Left lung (tissue), 14 donors: Measurements from ENCODE around the gene DENND6B. TPM values are rescaled to one million over a fixed set of nuclear protein-coding genes. Genes with fewer than 3 reads are reported as not detected.

Experiments
- ATAC-seq: fragments of 200-7000 bp; cut with Tn5 transposase; one replicate; pipeline ENCODE4 v1.9.1; 2020; ENCODE audit warnings: moderate library complexity
- DNase-seq, 4 donors: peaks; one replicate each; pipeline ENCODE4 v3.0.0-alpha.2; 2013 to 2020
- H3K27ac ChIP-seq, 2 donors: fragments of 200-600 bp; sonication (generic) in 1 of 2; one replicate each; pipeline versions ENCODE4 v1.5.0 to v1.8.0; 2020 to 2021
- H3K27me3 ChIP-seq, 2 donors: fragments of 200-600 bp; sonication (generic) in 1 of 2; one replicate each; pipeline versions ENCODE4 v1.5.0 to v1.8.0; 2020 to 2021
- H3K36me3 ChIP-seq, 2 donors: fragments of 200-600 bp; sonication (generic) in 1 of 2; one replicate each; pipeline versions ENCODE4 v1.5.0 to v1.8.0; 2020 to 2021
- H3K4me1 ChIP-seq, 2 donors: fragments of 200-600 bp; one replicate each; pipeline ENCODE4 v1.8.0; 2021
- H3K4me3 ChIP-seq, 2 donors: fragments of 200-600 bp; sonication (generic) in 1 of 2; one replicate each; pipeline versions ENCODE4 v1.5.0 to v1.8.0; 2020 to 2021; ENCODE audit warnings: mild to moderate bottlenecking in 1 of 2
- H3K9me3 ChIP-seq, 2 donors: fragments of 200-600 bp; sonication (generic) in 1 of 2; one replicate each; pipeline versions ENCODE4 v1.5.0 to v1.8.0; 2020 to 2021
- intact Hi-C, 2 donors: fragments of 100-400 bp; cut with DNase I; formaldehyde crosslinking; loops; one replicate each; pipeline versions ENCODE4 v1.11.2 to v1.14.2; 2022
- long read RNA-seq, 12 donors: library from polyadenylated mRNA in 2 of 12; unstranded in 2 of 12; transcript quantifications; one replicate each; pipeline ENCODE4 v2.0.0 and lab custom pipeline, GENCODE V29; 2019 to 2026
- polyA plus RNA-seq, 6 donors: library from polyadenylated mRNA; unstranded; fragments of 120-200 nt; gene quantifications; one replicate each; pipeline ENCODE4 v1.2.1, GENCODE V29; 2013; ENCODE audit not compliant: insufficient read length in 6 of 6
- total RNA-seq, 2 donors: library from RNA; stranded (reverse); fragmentation: NEBNext Ultra II Directional; extraction: Animal tissue kit (Norgen Biotek cat#: 25700); gene quantifications; one replicate each; pipeline ENCODE4 v1.2.1, GENCODE V29; 2021
- TF ChIP-seq, protein P1 (sequence below), 2 donors: fragments of 200-600 bp; sonication (generic) in 1 of 2; IDR thresholded peaks; one replicate each; pipeline versions ENCODE4 v1.5.0 to v1.8.0; 2021; ENCODE audit warnings: antibody characterized with exemption in 2 of 2
- donor health status: DM: no; HTN: yes; CAD: no.
- donor health status: DM: no; HTN: no; CAD: no.

DENND6B gene, protein sequence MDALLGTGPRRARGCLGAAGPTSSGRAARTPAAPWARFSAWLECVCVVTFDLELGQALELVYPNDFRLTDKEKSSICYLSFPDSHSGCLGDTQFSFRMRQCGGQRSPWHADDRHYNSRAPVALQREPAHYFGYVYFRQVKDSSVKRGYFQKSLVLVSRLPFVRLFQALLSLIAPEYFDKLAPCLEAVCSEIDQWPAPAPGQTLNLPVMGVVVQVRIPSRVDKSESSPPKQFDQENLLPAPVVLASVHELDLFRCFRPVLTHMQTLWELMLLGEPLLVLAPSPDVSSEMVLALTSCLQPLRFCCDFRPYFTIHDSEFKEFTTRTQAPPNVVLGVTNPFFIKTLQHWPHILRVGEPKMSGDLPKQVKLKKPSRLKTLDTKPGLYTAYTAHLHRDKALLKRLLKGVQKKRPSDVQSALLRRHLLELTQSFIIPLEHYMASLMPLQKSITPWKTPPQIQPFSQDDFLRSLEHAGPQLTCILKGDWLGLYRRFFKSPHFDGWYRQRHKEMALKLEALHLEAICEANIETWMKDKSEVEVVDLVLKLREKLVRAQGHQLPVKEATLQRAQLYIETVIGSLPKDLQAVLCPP
- 1 to 10 TPM; 7.3 to 8.2 TPM for total RNA-seq
- 10 to 100 TPM in 5 of 6 donors, 1 to 10 TPM in 1; 9.0 to 18.8 (median 14.0) TPM for polyA plus RNA-seq
- long read RNA-seq, donor 1, full-length matches to known transcripts: 2 of 2 reads
- long read RNA-seq, donor 1, partial matches to known transcripts: 0 of 2 reads
- long read RNA-seq, donor 1, other reads (novel, unspliced or antisense): 0 of 2 reads
- long read RNA-seq, donor 2, full-length matches to known transcripts: 1 of 1 reads
- long read RNA-seq, donor 2, partial matches to known transcripts: 0 of 1 reads
- long read RNA-seq, donor 2, other reads (novel, unspliced or antisense): 0 of 1 reads
- long read RNA-seq, donor 3, full-length matches to known transcripts: 1 of 1 reads
- long read RNA-seq, donor 3, partial matches to known transcripts: 0 of 1 reads
- long read RNA-seq, donor 3, other reads (novel, unspliced or antisense): 0 of 1 reads
- long read RNA-seq, donor 4, full-length matches to known transcripts: 1 of 16 reads
- long read RNA-seq, donor 4, partial matches to known transcripts: 10 of 16 reads
- long read RNA-seq, donor 4, other reads (novel, unspliced or antisense): 5 of 16 reads
- long read RNA-seq, donor 5, full-length matches to known transcripts: 1 of 1 reads
- long read RNA-seq, donor 5, partial matches to known transcripts: 0 of 1 reads
- long read RNA-seq, donor 5, other reads (novel, unspliced or antisense): 0 of 1 reads
- long read RNA-seq, donor 6, full-length matches to known transcripts: 1 of 1 reads
- long read RNA-seq, donor 6, partial matches to known transcripts: 0 of 1 reads
- long read RNA-seq, donor 6, other reads (novel, unspliced or antisense): 0 of 1 reads
- long read RNA-seq, donor 7: 0 reads
- long read RNA-seq, donor 8, full-length matches to known transcripts: 1 of 1 reads
- long read RNA-seq, donor 8, partial matches to known transcripts: 0 of 1 reads
- long read RNA-seq, donor 8, other reads (novel, unspliced or antisense): 0 of 1 reads
- long read RNA-seq, donor 9: 0 reads
- long read RNA-seq, donor 10, full-length matches to known transcripts: 5 of 16 reads
- long read RNA-seq, donor 10, partial matches to known transcripts: 3 of 16 reads
- long read RNA-seq, donor 10, other reads (novel, unspliced or antisense): 8 of 16 reads
- long read RNA-seq, donor 11, full-length matches to known transcripts: 4 of 45 reads
- long read RNA-seq, donor 11, partial matches to known transcripts: 34 of 45 reads
- long read RNA-seq, donor 11, other reads (novel, unspliced or antisense): 7 of 45 reads
- long read RNA-seq, donor 12, full-length matches to known transcripts: 1 of 1 reads
- long read RNA-seq, donor 12, partial matches to known transcripts: 0 of 1 reads
- long read RNA-seq, donor 12, other reads (novel, unspliced or antisense): 0 of 1 reads

DNA sequence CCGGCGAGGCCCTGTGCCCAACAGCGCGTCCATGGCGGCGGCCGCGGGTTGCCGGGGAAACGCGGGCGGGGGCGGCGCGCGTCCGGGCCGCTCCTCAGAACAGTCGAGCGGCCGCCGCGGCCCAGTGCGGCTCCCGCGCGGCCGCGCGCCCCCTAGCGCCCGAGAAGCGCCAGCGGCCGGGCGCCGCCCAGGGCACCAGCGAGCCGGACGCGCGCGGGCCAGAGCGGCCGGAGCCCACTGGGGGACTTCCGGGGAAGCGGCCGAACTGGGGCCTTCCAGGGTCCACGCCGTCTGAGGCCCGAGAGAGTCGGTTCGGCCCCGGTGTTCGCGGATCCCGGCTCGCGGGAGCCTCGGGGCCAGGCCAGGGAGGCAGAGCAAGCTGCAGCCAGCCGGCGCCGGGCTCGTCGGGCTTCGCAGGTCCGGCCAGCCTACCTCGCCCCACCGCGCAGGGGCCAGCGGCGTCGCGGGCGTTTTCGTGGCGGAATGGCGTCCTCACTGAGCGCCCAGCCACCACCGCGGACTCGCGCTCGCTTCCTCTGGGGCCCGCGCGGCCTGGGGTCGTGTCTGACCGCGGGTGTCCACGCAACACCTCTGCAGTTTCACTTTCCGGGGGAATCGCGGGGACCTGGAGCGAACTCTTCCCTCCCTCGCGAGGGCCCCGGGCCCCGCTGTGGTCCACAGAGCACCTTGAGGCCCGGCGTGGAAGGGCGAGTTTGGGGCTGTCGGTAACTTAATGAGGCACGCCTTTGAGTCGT, at the start of gene DENND6B:
TSS of gene DENND6B (minus strand) at position 57 of the 755 bp plus-strand sequence. CDS start at position 33, 24 bp downstream.
- TF ChIP-seq, protein P1, sequence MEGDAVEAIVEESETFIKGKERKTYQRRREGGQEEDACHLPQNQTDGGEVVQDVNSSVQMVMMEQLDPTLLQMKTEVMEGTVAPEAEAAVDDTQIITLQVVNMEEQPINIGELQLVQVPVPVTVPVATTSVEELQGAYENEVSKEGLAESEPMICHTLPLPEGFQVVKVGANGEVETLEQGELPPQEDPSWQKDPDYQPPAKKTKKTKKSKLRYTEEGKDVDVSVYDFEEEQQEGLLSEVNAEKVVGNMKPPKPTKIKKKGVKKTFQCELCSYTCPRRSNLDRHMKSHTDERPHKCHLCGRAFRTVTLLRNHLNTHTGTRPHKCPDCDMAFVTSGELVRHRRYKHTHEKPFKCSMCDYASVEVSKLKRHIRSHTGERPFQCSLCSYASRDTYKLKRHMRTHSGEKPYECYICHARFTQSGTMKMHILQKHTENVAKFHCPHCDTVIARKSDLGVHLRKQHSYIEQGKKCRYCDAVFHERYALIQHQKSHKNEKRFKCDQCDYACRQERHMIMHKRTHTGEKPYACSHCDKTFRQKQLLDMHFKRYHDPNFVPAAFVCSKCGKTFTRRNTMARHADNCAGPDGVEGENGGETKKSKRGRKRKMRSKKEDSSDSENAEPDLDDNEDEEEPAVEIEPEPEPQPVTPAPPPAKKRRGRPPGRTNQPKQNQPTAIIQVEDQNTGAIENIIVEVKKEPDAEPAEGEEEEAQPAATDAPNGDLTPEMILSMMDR (IDR thresholded peaks at IDR 0.05): peak; percentile 29 to 71
- intact Hi-C loops: loop anchor here (10.0 kb wide), 1 partner anchor 52 kb away; the partner anchor contains the start of gene MAPK11 (in 2 of the 2)
- DNase-seq (peak; percentile 79 to 97 (median 88)), ATAC-seq (peak; percentile 97)
- peaks cover 5 to 28% of the 10 kb centered on the region in 2 donors for H3K4me1 ChIP-seq
- peak within 1 kb of the TSS; percentile 93 to 95 for H3K27ac ChIP-seq
- no peaks in the 10 kb centered on the region for H3K27me3 ChIP-seq
- H3K4me3 ChIP-seq: peak within 1 kb of the TSS; percentile 64 to 79
- H3K36me3 ChIP-seq: no peaks in the 10 kb centered on the region
- no peaks in the 10 kb centered on the region for H3K9me3 ChIP-seq

DNA sequence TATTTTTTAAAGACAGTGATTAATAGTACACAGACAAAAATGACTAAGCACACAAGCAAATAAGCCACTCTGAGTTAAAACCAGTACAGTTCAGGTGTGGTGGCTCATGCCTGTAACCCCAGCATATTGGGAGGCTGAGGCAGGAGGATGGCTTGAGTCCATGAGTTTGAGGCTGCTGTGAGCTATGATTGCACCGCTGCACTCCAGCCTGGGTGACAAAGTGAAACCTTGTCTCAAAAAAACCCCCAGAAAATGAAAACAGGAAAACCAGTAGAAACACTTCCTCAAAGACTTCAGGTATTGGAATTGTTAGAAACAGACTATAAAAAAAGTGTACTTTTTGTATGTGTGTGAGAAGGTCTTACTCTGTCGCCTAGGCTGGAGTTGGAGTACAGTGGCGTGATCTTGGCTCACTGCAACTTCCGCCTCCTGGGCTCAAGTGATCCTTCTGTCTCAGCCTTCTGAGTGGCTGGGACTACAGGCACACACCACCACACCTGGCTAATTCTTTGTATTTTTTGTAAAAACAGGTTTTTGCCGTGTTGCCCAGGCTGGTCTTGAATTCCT, 49.4 kb upstream of the DENND6B start:
- ATAC-seq (peak; percentile 84), DNase-seq (peak in 1 of 4 donors; percentile 4)
- intact Hi-C loops: no loop called here
- Histone ChIP-seq H3K27me3 (no peaks in the 10 kb centered on the region), H3K9me3 (no peaks in the 10 kb centered on the region), H3K36me3 (peaks cover 0 to 78% of the 10 kb centered on the region in 2 donors), H3K4me3 (no peak overlapping the region), H3K4me1 (no peaks in the 10 kb centered on the region), H3K27ac (peak overlapping the region in 1 of 2 donors; percentile 43)
- TF ChIP-seq, protein P1 (IDR thresholded peaks at IDR 0.05): no peak

DNA sequence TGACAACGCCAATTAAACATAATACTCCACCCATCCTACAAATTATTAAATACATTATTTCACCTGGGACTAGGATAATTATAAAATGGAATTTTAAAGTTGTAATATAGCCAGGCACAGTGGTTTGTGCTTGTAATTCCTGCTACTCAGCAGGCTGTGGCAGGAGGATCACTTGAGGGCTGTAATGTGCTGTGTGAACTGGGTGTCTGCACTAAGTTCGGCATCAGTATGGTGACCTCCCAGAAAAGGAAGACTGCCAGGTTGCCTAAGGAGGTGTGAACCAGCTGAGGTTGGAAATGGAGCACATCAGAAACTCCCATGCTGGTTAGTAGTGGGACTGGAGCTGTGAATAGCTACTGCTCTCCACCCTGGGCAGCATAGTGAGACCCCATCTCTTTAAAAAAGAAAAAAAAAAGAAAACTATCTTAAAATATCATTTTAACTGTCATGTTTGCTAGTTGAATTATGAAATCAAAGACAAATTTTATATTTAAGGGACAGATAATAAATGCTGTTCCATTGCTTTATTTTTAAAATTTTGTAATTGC, 44.4 kb upstream of the DENND6B start:
- peaks cover 0 to 73% of the 10 kb centered on the region in 2 donors for H3K36me3 ChIP-seq
- no peak overlapping the region for H3K4me3 ChIP-seq
- peaks cover 0 to 1% of the 10 kb centered on the region in 2 donors for H3K4me1 ChIP-seq
- intact Hi-C loops: no loop called here
- H3K27me3 ChIP-seq: no peaks in the 10 kb centered on the region
- no peaks in the 10 kb centered on the region for H3K9me3 ChIP-seq
- TF ChIP-seq, protein P1 (IDR thresholded peaks at IDR 0.05): no peak
- H3K27ac ChIP-seq: no peak overlapping the region
- DNase-seq: no peak
- no peak for ATAC-seq
